CD1c-positive myeloid dendritic cell (primary cell): ENCODE measurements around the gene IFNG-AS1.

ENCODE experiments used
- DNase-seq: peaks from one replicate; pipeline ENCODE4 v3.0.0-alpha.2; 2016; ENCODE audit errors: extremely low spot score

The IFNG-AS1 gene

GRCh38 chr12:67994046-67994445 lies 4.8 kb downstream of the IFNG-AS1 start:
- no peak for DNase-seq

DNA sequence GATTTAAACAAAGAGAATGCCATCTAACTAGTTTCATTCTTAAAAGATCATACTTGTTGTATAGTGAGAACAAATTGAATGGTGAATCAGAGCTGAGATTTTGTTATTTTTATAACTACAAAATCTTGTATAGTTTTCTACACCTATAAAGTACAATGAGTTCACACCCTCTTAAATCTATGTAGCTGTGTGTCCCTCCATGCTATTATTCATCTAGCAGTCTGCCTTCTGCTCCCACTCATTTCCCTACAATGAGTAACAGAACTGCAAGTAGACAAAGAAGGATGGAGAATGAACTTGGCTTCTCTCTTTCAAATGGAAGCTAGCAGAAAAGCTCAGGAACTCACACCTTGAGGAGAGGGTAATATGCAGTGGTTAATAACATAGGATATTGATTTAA lies 7.1 kb downstream of the IFNG-AS1 start:
- no peak for DNase-seq

- no peak for DNase-seq
These were observed 9.1 kb downstream of the IFNG-AS1 start for GRCh38 chr12:67998379-67998778.

- no peak for DNase-seq
These were observed 10.0 kb downstream of the IFNG-AS1 start for GRCh38 chr12:67999244-67999643.

GRCh38 chr12:68001486-68002466 lies 12.5 kb downstream of the IFNG-AS1 start:
- DNase-seq = no peak

- no peak for DNase-seq
These were observed 14.5 kb downstream of the IFNG-AS1 start for GRCh38 chr12:68003777-68004176.

DNA sequence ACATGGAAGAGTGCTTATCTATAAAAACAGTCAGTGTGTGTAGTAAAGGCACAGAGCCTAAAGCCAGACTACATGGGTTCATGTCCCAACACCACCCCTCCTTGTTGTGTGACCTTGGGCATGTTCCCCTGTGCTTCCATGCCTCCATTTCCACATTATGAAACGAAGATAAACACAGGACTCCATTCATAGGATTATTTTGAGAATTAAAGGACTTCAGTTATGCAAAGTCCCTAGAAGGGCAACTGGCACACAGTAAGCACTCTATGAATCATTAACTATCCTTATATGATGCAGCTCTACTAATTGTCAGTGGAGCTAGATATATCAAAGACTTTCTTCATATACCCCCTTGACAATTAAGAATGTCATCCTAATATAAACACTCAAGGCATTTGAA lies 17.8 kb downstream of the IFNG-AS1 start:
- no peak for DNase-seq

GRCh38 chr12:68007466-68007865 lies 18.2 kb downstream of the IFNG-AS1 start:
- no peak for DNase-seq

DNA sequence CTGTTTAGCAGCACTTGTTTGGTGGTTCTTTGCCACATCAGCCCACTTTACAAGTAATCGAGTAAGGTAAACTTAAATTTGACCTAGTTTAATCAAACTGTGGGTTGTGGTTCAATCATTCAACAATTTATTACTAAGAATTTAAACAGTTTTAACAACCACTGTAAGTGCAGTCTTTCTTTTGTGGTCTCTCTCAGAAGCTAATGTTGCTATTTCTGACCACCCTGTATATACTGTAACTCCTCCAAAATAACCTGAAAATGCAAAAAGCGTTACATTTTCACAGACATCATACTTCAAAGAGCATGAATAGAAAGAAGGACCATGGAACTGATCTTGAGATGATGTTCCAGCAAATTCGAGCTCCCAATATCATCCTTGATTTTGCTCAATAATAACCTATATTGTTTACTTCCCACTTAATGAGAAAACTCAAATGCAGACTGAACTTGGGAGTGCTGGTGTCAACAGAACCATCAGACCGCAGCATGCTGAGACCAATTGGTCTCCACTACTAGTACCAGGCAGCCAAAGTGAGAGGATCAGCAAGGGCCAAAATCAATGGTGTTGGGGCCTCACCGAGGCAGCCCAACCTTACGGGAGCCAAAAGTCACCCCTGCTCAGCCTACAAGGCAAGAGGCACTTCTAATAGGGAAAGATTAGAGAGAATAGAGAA lies 22.1 kb downstream of the IFNG-AS1 start:
- no peak for DNase-seq

DNA sequence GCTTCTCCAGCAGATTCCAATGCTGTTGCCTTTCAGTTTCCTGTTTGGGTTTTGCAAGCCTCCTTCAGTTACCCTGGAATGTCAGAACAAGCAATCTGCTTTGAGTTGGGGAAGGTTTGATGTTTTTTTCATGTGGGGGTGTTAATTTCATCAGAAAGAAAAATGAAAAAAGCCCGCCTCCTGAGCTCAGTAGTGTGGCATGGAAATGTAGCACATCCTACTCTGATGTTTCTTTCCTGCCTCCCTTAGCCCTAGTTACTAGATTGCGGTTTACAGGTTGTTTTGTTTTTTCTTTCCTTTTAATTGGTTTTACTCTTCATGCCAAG lies 22.6 kb downstream of the IFNG-AS1 start:
- DNase-seq = no peak

GRCh38 chr12:68012712-68013111 lies 23.5 kb downstream of the IFNG-AS1 start:
- DNase-seq = no peak

GRCh38 chr12:68013181-68013580 lies 23.9 kb downstream of the IFNG-AS1 start:
- DNase-seq = no peak

DNA sequence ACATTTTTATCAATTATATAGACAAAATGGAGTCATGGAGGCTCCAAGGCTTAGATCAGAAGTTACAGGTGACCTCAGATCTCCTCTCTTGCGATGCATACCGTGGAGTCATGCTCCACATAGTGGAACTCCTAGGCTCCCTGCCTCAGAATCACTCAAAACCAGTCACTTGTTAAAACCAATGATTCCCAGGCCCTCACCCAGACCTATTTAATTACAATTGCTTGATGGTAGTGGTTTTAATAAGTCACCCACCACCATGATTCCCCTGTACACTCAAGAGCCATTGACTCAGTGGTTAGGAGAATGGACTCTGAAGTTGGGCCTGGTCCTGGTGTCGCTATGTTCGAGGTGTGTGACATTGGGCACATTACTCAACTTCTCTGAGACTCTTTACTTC lies 26.9 kb downstream of the IFNG-AS1 start:
- DNase-seq = no peak

DNA sequence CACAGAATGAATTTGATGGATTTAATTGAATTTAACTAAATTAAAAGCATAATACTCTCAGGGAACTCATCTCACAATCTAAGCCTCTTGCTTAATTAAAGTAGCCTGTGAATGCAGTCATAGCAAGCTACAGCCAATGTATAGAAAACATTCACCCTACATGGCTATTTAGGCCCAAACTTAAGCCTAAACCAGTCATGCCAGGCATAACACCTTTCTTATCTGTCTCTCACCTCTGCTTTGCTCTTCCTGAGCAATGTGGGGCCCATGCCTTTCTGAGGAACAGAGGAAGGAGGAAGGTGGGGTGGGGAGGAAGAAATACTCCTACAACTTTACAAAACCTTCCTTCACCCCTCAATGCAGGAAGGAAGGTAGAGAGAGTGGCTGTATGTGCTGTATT lies 29.1 kb downstream of the IFNG-AS1 start:
- no peak for DNase-seq

DNA sequence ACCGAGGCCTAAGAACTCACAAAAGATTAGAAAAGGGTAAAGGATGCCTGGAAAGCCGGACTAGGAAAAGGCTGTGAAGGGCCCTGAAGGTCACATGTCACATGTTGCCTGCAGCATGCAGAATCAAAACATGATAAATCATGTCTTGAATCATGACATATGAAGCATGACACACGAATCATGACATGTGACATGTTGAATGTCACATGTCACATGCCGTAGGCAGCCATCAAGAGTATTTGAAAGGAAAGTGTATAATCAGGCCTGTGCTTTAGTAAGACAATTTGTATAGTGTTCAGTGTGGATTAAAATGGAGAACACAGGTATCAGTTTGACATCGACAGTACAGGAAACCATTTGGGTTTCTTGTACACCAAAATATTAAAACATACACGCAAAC lies 30.8 kb downstream of the IFNG-AS1 start:
- DNase-seq = no peak

- no peak for DNase-seq
These were observed 31.5 kb downstream of the IFNG-AS1 start for GRCh38 chr12:68020699-68021098.

DNA sequence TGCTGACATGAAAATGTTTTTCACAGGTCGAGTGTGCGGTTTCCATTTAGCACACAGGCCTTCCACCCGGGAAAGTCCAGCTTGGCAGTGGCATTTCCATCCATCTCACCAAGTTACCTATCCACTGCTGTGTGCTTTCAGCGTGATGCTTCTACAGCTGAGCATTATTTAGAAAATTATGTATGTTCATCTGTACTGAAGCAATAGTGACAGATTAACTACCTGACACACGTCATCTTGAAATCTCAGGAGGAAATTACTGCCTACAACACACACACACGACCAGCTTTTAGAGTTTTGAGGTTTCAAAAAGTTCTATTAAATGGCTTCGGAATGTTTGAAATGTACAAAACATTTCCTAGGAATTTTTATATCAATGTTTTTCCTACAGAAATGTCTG lies 39.4 kb downstream of the IFNG-AS1 start:
- no peak for DNase-seq

- DNase-seq = no peak
These were observed 41.0 kb downstream of the IFNG-AS1 start for GRCh38 chr12:68030248-68030647.

- no peak for DNase-seq
These were observed 41.9 kb downstream of the IFNG-AS1 start for GRCh38 chr12:68031174-68031573.

DNA sequence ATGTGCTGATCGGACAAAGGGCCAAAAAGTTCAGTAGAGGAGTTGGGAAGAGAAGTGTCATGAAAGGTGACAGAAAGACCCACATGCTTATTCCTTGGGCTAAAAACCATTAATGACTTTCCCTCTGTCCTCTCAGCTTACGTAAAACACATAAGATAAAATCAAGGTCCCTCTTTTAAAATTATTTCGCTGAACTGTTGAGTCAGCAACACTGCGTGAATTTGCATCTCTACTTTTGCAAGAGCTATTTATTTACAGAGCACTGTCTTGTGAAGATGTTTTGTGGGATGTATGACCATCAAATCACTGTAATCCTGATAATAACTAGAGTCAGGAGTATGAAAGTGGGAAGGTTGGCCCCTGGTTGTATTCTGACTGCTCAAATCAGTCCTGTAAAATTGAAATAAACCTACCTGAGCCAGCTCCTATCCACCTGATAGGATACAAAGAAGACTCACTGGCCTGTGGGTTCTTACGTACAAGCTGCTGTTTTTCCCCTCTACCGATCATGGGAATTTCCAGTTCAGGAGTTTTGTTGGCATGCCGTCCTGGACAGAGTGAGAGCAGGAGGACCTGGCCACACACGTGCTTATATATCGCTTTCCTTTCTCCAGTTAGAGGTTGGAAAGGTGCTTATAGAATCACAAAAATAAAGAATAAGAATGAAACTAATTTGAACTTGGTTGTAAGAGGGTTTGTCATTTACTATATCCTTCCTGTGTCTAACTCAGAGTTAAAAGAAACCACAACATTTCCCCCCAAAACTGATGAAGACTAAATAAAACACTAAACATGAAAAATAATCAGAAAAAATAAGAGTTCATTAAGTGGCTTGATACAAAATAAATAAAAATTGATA lies 42.9 kb downstream of the IFNG-AS1 start:
- no peak for DNase-seq

DNA sequence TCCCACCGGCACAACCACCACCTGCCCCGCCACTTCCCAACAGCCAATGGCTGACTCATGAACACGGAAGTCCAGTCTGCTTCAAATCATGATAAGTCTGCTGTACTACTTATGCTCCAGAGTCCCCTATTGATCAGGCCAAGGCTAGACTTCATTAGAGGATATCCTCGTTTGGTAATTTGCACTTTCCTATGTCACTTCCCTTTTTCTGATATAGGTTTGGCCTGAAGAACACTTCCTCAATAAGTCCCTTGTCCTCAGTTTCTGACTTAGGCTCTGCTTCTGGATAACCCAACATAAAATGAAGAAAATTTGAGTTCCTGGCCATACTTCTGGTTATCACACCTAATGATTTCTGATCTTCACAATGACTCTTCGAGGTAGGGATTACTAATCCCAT lies 45.3 kb downstream of the IFNG-AS1 start:
- DNase-seq = no peak

DNA sequence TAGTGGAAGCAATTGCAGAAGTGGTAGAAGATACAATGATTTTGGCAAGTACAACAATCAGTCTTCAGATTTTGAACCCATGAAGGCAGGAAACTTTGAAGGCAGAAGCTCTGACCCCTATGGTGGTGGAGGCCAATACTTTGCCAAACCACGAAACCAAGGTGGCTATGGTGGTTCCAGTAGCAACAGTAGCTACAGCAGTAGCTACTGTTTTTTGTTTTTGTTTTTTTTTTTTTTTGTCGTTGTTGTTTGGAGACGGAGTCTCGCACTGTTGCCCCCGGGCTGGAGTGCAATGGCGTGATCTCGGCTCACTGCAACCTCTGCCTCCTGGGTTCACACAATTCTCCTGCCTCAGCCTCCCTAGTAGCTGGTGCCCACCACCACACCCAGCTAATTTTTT lies 47.4 kb downstream of the IFNG-AS1 start:
- DNase-seq = no peak
